Epidermal melanocyte (primary cell): ENCODE measurements around the gene FMO4.
"Not testable (repeated sequence)": the region's sequence is repeated elsewhere in the genome, so short reads cannot be mapped to it uniquely, and the experiment has no call there.

Source experiments
- DNase-seq: peaks from one replicate; pipeline ENCODE4 v3.0.0; 2011; ENCODE audit warnings: low spot score; ENCODE audit not compliant: insufficient read length

FMO4 gene

GRCh38 chr1:171384496-171384895 lies 70.5 kb downstream of the FMO4 start:
- no peak for DNase-seq

- DNase-seq, result no peak
These were observed 75.2 kb downstream of the FMO4 start for GRCh38 chr1:171389171-171389570.

GRCh38 chr1:171390740-171391139 lies 76.8 kb downstream of the FMO4 start:
- DNase-seq, result not testable (repeated sequence)
